ENCODE measurements around the gene EID2. TPM values are rescaled to one million over a fixed set of nuclear protein-coding genes. Genes with fewer than 3 reads are reported as not detected.

EID2 gene
- total RNA-seq, 1 donor from 2014 or later = 20.2 TPM

GRCh38 chr19:39582442-39582841 lies 42.5 kb upstream of the EID2 start:
- H3K4me1 Mint-ChIP-seq (ENCODE audit: low read depth, unreplicated experiment) = no peaks in the 10 kb centered on the region
- peaks cover 7% of the 10 kb centered on the region for H3K27me3 Mint-ChIP-seq (ENCODE audit: unreplicated experiment)
- H3K9me3 Mint-ChIP-seq (ENCODE audit: unreplicated experiment) = peaks cover 2% of the 10 kb centered on the region
- H3K36me3 Mint-ChIP-seq (ENCODE audit: unreplicated experiment) = no peaks in the 10 kb centered on the region
- TF ChIP-seq, protein P1, sequence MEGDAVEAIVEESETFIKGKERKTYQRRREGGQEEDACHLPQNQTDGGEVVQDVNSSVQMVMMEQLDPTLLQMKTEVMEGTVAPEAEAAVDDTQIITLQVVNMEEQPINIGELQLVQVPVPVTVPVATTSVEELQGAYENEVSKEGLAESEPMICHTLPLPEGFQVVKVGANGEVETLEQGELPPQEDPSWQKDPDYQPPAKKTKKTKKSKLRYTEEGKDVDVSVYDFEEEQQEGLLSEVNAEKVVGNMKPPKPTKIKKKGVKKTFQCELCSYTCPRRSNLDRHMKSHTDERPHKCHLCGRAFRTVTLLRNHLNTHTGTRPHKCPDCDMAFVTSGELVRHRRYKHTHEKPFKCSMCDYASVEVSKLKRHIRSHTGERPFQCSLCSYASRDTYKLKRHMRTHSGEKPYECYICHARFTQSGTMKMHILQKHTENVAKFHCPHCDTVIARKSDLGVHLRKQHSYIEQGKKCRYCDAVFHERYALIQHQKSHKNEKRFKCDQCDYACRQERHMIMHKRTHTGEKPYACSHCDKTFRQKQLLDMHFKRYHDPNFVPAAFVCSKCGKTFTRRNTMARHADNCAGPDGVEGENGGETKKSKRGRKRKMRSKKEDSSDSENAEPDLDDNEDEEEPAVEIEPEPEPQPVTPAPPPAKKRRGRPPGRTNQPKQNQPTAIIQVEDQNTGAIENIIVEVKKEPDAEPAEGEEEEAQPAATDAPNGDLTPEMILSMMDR (IDR thresholded peaks at IDR 0.05; ENCODE audit: partially characterized antibody, unreplicated experiment) = no peak
- no peak overlapping the region for H3K4me3 Mint-ChIP-seq (ENCODE audit: unreplicated experiment)
- no peak overlapping the region for H3K27ac Mint-ChIP-seq (ENCODE audit: unreplicated experiment)
- no peak for DNase-seq

DNA sequence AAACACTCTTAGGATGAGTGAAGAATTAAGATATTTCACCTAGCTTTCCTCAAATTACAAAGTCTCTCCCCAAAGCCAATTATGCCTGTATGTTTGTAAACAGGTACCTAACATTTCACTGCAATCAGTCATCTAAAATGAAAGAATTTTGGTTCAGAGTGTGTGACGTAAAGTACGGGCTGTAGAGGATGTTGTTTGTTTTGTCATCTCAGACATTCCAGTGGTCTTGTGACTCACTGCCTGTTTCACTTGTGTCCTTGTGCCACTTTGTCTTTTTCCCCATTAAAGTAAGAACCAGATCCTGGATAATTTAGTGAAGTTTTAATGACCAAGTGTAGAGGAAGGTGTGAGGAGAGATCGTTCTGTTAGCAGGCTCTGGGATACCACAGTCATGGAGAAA lies 28.6 kb upstream of the EID2 start:
- DNase-seq = no peak
- TF ChIP-seq, protein P1 (IDR thresholded peaks at IDR 0.05; ENCODE audit: partially characterized antibody, unreplicated experiment) = no peak
- Mint-ChIP-seq H3K27ac (ENCODE audit: unreplicated experiment) (no peak overlapping the region), H3K4me3 (ENCODE audit: unreplicated experiment) (no peak overlapping the region), H3K4me1 (ENCODE audit: low read depth, unreplicated experiment) (no peaks in the 10 kb centered on the region), H3K27me3 (ENCODE audit: unreplicated experiment) (peaks cover 5% of the 10 kb centered on the region), H3K36me3 (ENCODE audit: unreplicated experiment) (peaks cover 8% of the 10 kb centered on the region), H3K9me3 (ENCODE audit: unreplicated experiment) (no peaks in the 10 kb centered on the region)

DNA sequence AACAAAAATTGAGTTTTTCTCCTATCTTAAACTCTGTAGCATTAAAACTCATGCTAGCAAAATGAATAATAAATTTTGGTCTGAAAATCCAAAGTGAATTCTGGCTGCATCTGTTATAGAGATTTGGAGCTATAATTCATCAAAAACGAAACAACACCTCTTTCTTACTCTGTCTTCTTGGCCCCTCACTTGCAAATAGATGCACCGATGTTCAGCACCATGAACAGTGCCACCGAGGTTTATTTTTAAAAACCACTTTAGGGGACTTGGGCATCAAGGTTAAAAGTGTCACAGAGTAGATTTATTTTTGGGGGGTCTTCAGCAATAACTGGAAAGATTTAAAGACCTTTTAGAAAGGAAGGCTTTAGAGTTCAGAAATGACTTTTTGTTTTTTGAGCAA lies 26.1 kb upstream of the EID2 start:
- Mint-ChIP-seq H3K4me1 (ENCODE audit: low read depth, unreplicated experiment) (no peaks in the 10 kb centered on the region), H3K27me3 (ENCODE audit: unreplicated experiment) (no peaks in the 10 kb centered on the region)

GRCh38 chr19:39563408-39563807 lies 23.4 kb upstream of the EID2 start:
- Mint-ChIP-seq H3K4me1 (ENCODE audit: low read depth, unreplicated experiment) (no peaks in the 10 kb centered on the region), H3K36me3 (ENCODE audit: unreplicated experiment) (no peaks in the 10 kb centered on the region), H3K4me3 (ENCODE audit: unreplicated experiment) (no peak overlapping the region), H3K9me3 (ENCODE audit: unreplicated experiment) (no peaks in the 10 kb centered on the region), H3K27me3 (ENCODE audit: unreplicated experiment) (no peaks in the 10 kb centered on the region), H3K27ac (ENCODE audit: unreplicated experiment) (no peak overlapping the region)
- no peak for DNase-seq
- TF ChIP-seq, protein P1 (IDR thresholded peaks at IDR 0.05; ENCODE audit: partially characterized antibody, unreplicated experiment) = no peak

More for the DNA sequence above, 26.1 kb upstream of the EID2 start:
- TF ChIP-seq, protein P1 (IDR thresholded peaks at IDR 0.05; ENCODE audit: partially characterized antibody, unreplicated experiment) = no peak
- H3K27ac Mint-ChIP-seq (ENCODE audit: unreplicated experiment) = no peak overlapping the region
- no peak for DNase-seq
- no peaks in the 10 kb centered on the region for H3K36me3 Mint-ChIP-seq (ENCODE audit: unreplicated experiment)
- H3K9me3 Mint-ChIP-seq (ENCODE audit: unreplicated experiment) = no peaks in the 10 kb centered on the region
- H3K4me3 Mint-ChIP-seq (ENCODE audit: unreplicated experiment) = no peak overlapping the region

GRCh38 chr19:39558624-39559117 lies 18.7 kb upstream of the EID2 start:
- Mint-ChIP-seq H3K4me1 (ENCODE audit: low read depth, unreplicated experiment) (no peaks in the 10 kb centered on the region), H3K27me3 (ENCODE audit: unreplicated experiment) (peaks cover 3% of the 10 kb centered on the region), H3K27ac (ENCODE audit: unreplicated experiment) (no peak overlapping the region), H3K36me3 (ENCODE audit: unreplicated experiment) (no peaks in the 10 kb centered on the region), H3K9me3 (ENCODE audit: unreplicated experiment) (no peaks in the 10 kb centered on the region), H3K4me3 (ENCODE audit: unreplicated experiment) (no peak overlapping the region)
- TF ChIP-seq, protein P1 (IDR thresholded peaks at IDR 0.05; ENCODE audit: partially characterized antibody, unreplicated experiment) = no peak
- no peak for DNase-seq
